ENCODE data around the gene WNT7B.

DNA sequence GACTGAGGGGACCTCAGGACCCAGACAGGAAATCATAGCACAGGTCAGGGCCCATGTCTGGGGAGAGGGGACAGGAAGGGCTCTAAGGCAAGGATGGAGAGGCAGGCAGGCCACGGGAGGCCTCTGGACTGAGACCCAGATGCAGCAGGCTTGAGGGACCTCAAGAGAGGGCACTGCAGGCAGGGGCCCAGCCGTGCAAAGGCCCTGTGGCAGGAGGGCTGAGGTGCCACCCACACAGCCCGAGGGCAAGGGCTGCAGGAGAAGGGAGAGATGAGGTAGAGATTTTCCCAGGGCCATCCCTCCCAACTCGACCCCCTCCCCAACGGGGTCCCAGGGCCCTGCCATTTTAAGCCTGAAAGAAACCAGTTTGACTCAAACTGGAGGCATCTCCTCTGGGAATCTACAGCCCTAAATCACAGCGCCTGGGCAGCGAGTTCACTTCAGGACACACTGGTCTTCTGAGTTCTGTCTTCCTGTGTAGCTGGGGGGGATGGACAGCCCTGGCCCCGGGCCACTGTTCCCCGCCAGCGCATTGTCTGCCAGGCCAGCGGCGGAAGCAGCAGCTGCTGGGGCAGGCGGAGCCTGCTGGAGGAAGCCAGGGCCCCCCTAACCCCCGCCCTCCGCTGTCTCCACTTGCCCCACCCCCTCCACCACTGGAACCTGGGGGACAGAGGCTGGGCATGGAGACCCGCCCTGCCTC lies 20.3 kb upstream of the WNT7B start:
- TF ChIP-seq CTCF (IDR thresholded peaks at IDR 0.05 in 8 of 11, conservative IDR thresholded peaks at IDR 0.05 in 3 of 11): no peak
- TF ChIP-seq POLR2A (IDR thresholded peaks at IDR 0.05): no peak

All from spleen (tissue), 7 donors.